ENCODE results near the gene NKD2.

GRCh38 chr5:1068204-1068894 lies 59.7 kb downstream of the NKD2 start:
- no peak for TF ChIP-seq CTCF (IDR thresholded peaks at IDR 0.05)
- no peak for TF ChIP-seq POLR2A (IDR thresholded peaks at IDR 0.05)
